NAMALWA (cell line): ENCODE measurements around the gene TAS2R40.
A peak's percentile ranks its signal among the peaks of the same experiment; 100 is the strongest.
"Not testable (repeated sequence)": the region's sequence is repeated elsewhere in the genome, so short reads cannot be mapped to it uniquely, and the experiment has no call there.

Experiments
- DNase-seq: peaks from one replicate; pipeline ENCODE4 v3.0.0-alpha.2; 2015; ENCODE audit warnings: low spot score

Gene TAS2R40

DNA sequence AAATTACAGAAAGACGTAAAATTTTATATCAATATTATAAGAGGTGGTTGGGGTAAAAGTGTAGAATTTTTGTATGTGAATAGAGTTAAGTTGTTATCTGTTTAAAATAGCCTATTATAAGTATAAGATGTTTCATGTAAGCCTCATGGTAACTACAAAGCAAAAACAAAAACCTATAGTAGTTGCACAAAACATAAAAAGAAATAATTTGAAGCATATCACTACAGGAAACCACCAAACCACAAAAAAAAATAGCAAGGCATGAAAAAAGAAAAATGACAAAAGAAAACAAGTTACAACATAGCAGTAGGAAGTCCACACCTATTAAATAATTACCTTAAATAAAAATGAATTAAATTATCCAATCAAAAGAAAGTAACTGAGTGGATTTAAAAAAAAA, 29.0 kb downstream of the TAS2R40 start:
- DNase-seq: no peak

GRCh38 chr7:143252006-143252405, 30.2 kb downstream of the TAS2R40 start:
- no peak for DNase-seq

- DNase-seq: no peak
Measured at GRCh38 chr7:143255564-143255963, 33.7 kb downstream of the TAS2R40 start.

DNA sequence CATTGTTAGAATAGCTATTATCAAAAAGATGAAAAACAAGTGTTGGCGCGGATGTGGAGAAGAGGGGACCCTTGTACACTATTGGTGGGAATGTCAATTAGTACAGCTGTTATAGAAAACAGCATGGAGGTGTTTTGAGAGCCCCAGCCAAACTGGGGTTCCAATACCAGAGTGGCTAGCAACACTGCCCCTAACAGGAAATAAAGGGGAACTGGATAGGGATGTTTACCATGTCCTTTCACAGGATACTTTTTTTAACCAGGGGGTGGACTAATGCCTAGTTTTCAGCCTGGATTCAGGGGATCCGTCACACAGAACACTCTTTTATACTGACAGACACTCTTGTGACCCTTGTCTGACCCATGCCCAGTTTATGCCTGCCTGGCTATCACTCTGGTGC, 34.5 kb downstream of the TAS2R40 start:
- peak; percentile 17 for DNase-seq

GRCh38 chr7:143256932-143257331, 35.1 kb downstream of the TAS2R40 start:
- DNase-seq: peak; percentile 56

GRCh38 chr7:143257501-143257900, 35.7 kb downstream of the TAS2R40 start:
- no peak for DNase-seq

DNA sequence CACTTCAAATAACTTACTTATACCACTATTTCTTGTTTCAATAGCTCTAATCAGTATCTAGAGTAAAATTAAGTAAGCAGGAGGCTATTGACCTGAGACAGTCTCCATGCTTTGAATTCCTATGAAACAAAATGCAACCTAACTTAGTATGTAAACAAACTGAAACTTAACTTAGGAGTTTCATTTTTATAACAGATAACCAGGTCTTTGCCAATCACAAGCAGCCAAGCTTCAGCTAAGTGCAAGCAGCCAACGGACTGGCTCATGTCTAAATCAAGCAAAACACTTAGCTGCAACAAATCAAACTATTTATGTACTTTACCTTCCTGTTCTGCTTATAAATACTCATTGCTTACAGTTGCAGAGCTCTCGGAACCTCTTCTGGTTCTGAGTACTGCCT, 37.0 kb downstream of the TAS2R40 start:
- peak; percentile 25 for DNase-seq

GRCh38 chr7:143259765-143260164, 37.9 kb downstream of the TAS2R40 start:
- peak; percentile 32 for DNase-seq

- DNase-seq: no peak
Measured at GRCh38 chr7:143261901-143262300, 40.1 kb downstream of the TAS2R40 start.

- peak; percentile 70 for DNase-seq
Measured at GRCh38 chr7:143263266-143264195, 41.7 kb downstream of the TAS2R40 start, which contains the start of gene GSTK1. TSS of gene GSTK1 (plus strand) at chr7:143263441. CDS start at chr7:143263514, 73 bp downstream.

GRCh38 chr7:143264196-143264568, 42.3 kb downstream of the TAS2R40 start:
- DNase-seq: not testable (repeated sequence)

DNA sequence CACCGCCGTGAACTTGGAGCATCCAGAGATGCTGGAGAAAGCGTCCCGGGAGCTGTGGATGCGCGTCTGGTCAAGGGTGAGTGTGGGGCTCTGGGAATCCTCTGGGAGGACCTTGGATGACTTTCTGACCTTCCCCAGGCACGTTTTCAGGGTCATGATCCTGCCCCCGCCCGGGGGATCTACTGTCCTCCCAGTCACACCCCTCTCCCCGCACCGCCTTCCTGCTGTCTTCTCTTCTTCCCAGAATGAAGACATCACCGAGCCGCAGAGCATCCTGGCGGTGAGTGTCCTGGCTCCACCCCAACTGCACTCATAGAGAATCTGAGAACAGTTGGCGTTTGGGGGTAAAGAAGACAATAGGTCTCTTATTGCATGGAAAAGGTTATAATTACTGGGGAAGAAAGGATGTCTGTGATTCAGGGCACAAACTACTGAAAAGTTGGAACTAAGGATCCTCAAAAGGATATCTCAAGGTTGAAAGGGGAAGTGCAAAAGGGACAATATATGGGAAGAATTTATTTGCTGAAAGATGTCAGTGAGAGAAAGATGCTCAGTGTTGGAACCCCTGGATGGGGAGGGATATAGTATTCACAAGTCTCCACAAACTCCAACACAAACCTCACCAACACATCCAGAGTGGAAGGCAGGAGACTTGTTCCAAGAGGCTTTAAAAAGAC, 43.3 kb downstream of the TAS2R40 start:
- DNase-seq: no peak

GRCh38 chr7:143269251-143269650, 47.4 kb downstream of the TAS2R40 start:
- no peak for DNase-seq

DNA sequence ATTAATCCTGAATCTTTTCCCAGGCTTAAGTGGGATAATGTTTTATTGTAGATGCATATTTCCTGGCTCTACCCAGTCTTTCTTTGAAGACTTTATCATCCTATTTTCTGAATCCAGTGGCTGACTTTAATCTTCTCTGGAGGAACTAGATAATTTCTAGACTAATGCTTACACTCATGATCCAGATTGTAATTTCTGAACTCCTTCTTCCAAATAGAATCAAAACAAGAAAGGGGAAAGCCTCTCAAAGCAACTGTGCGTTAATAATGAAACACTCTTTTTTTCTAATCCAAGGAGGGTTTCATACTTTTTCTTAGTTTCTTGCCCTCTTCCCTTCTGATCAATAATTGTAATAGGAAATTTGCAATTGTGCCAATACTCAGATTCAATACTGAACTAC, 49.4 kb downstream of the TAS2R40 start:
- no peak for DNase-seq
